HEK293 (cell line): ENCODE data around the gene GTPBP1.

ENCODE experiments used
- CTCF ChIA-PET: fragments of 350-600 bp; formaldehyde crosslinking; extraction: SDS; loops from one replicate; lab custom pipeline; 2021; ENCODE audit warnings: antibody characterized with exemption; lab: Yijun Ruan, JAX
- POLR2A ChIA-PET: fragments of 300-600 bp; formaldehyde crosslinking; extraction: SDS; loops from one replicate; lab custom pipeline; 2020; ENCODE audit warnings: antibody characterized with exemption, inconsistent platforms; lab: Yijun Ruan, JAX
- H3K27ac ChIP-seq: fragments of 200-500 bp; sonication (Bioruptor generic); 2 replicates; pipeline ENCODE4 v1.5.1; 2014; ENCODE audit warnings: low read depth, low read length, control low read depth, inconsistent platforms; ENCODE audit errors: extremely low read depth
- H3K36me3 ChIP-seq, 2 experiments: fragments of 200-500 bp in 1 of 2; sonication (Bioruptor generic) in 1 of 2; 1 replicate in 1 of 2; 2 replicates in 1 of 2; pipeline ENCODE4 v1.5.1; 2014 to 2017; ENCODE audit warnings: inconsistent platforms in 2 of 2, low read length in 2 of 2; ENCODE audit not compliant: control insufficient read depth in 2 of 2, insufficient read depth in 1 of 2
- H3K4me1 ChIP-seq: fragments of 200-500 bp; sonication (Bioruptor generic); 2 replicates; pipeline ENCODE4 v1.5.1; 2014; ENCODE audit warnings: mild to moderate bottlenecking, low read length, inconsistent platforms; ENCODE audit not compliant: control insufficient read depth, insufficient read depth
- H3K4me3 ChIP-seq: 2 replicates; pipeline ENCODE4 v1.5.1; 2011; ENCODE audit warnings: low read depth, mild to moderate bottlenecking, control low read depth, low read length, moderate library complexity
- H3K9me3 ChIP-seq: fragments of 200-500 bp; sonication (Bioruptor generic); 2 replicates; pipeline ENCODE4 v1.5.1; 2014; ENCODE audit warnings: low read depth, low read length, inconsistent platforms; ENCODE audit not compliant: control insufficient read depth, insufficient read depth
- KLF10 ChIP-seq: fragments of 450-650 bp; IDR thresholded peaks from 2 replicates; pipeline ENCODE4 v1.5.1; 2018; ENCODE audit warnings: missing biosample characterization, mild to moderate bottlenecking, missing genetic modification characterization
- MYNN ChIP-seq: fragments of 450-650 bp; formaldehyde crosslinking; IDR thresholded peaks from 2 replicates; pipeline ENCODE4 v1.5.1; 2016; ENCODE audit warnings: missing biosample characterization, missing genetic modification characterization, borderline replicate concordance
- ZBTB48 ChIP-seq: fragments of 450-650 bp; formaldehyde crosslinking; IDR thresholded peaks from 2 replicates; pipeline ENCODE4 v1.5.1; 2016; ENCODE audit warnings: missing biosample characterization, missing genetic modification characterization
- ZBTB8A ChIP-seq: fragments of 450-650 bp; formaldehyde crosslinking; IDR thresholded peaks from 2 replicates; pipeline ENCODE4 v1.5.1; 2016; ENCODE audit warnings: missing biosample characterization, missing genetic modification characterization
- ZNF112 ChIP-seq: fragments of 450-650 bp; formaldehyde crosslinking; IDR thresholded peaks from 2 replicates; pipeline ENCODE4 v1.5.0; 2017; ENCODE audit warnings: missing biosample characterization, missing genetic modification characterization
- ZNF146 ChIP-seq: fragments of 450-650 bp; formaldehyde crosslinking; IDR thresholded peaks from 2 replicates; pipeline ENCODE4 v1.5.1; 2016; ENCODE audit warnings: missing biosample characterization, missing genetic modification characterization
- ZNF341 ChIP-seq: fragments of 450-650 bp; formaldehyde crosslinking; IDR thresholded peaks from 2 replicates; pipeline ENCODE4; 2016; ENCODE audit warnings: low read depth, missing biosample characterization, missing genetic modification characterization
- ZNF37A ChIP-seq: fragments of 450-650 bp; IDR thresholded peaks from 2 replicates; pipeline ENCODE4 v1.5.1; 2018; ENCODE audit warnings: missing biosample characterization, missing genetic modification characterization
- ZNF521 ChIP-seq: fragments of 450-650 bp; formaldehyde crosslinking; IDR thresholded peaks from 2 replicates; pipeline ENCODE4 v1.5.1; 2017; ENCODE audit warnings: missing biosample characterization, mild to moderate bottlenecking, missing genetic modification characterization
- ZNF585B ChIP-seq: fragments of 450-650 bp; formaldehyde crosslinking; IDR thresholded peaks from 2 replicates; pipeline ENCODE4 v1.5.1; 2016; ENCODE audit warnings: missing biosample characterization, missing genetic modification characterization
- ZNF707 ChIP-seq: fragments of 450-650 bp; formaldehyde crosslinking; IDR thresholded peaks from 2 replicates; pipeline ENCODE4 v1.5.1; 2016; ENCODE audit warnings: missing biosample characterization, missing genetic modification characterization
- ZNF747 ChIP-seq: fragments of 450-650 bp; formaldehyde crosslinking; IDR thresholded peaks from 2 replicates; pipeline ENCODE4 v1.5.1; 2016; ENCODE audit warnings: missing biosample characterization, missing genetic modification characterization
- ZSCAN5A ChIP-seq: fragments of 450-650 bp; formaldehyde crosslinking; IDR thresholded peaks from 2 replicates; pipeline ENCODE4 v1.5.1; 2016; ENCODE audit warnings: missing biosample characterization, missing genetic modification characterization
- TF ChIP-seq, protein P1 (sequence below): fragments of 450-650 bp; formaldehyde crosslinking; conservative IDR thresholded peaks from 2 replicates; pipeline ENCODE4 v1.5.1; 2016; ENCODE audit warnings: low read depth, missing biosample characterization, missing genetic modification characterization
- TF ChIP-seq, protein P2 (sequence below): fragments of 450-650 bp; formaldehyde crosslinking; IDR thresholded peaks from 2 replicates; pipeline ENCODE4 v1.5.1; 2016; ENCODE audit warnings: missing biosample characterization, missing genetic modification characterization

GTPBP1 gene

DNA sequence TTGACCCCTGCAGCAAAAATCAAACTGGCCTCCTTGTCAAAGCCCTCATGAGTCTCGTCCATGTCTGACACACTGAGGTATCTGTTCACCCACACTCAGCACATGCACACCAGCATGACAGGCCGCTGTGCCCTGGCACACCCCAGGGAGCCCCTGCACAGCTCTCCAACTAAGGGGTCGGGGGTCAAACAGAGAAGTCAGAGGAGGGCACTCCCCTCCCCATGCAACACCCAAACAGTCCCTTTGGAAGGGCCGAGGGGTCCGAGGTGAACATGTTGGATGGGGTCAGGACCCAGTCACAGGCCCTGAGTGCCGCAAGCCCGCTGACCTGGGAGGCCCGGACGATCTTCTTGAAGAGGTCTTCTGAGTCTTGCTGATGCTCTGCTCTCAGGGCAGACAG, 35.4 kb downstream of the GTPBP1 start:
- POLR2A ChIA-PET, result interaction anchor here (0.9 to 1.5 kb wide), 2 partner anchors 13 to 36 kb away, joined by 5 to 6 read pairs; partner anchors contain the start of gene GTPBP1
- CTCF ChIA-PET, result interaction anchor here (0.7 to 1.6 kb wide), 3 partner anchors 9 to 23 kb away, joined by 5 to 6 read pairs (median 6); no protein-coding TSS in a partner anchor
- H3K4me1 ChIP-seq, result no peaks in the 10 kb centered on the region
- no peaks in the 10 kb centered on the region for H3K9me3 ChIP-seq
- no peak overlapping the region for H3K4me3 ChIP-seq
- H3K36me3 ChIP-seq, result peaks cover 64 to 100% of the 10 kb centered on the region in 2 experiments
- TF ChIP-seq ZBTB48 (tag by site-specific recombination), result 0 out of 2 replicates have a peak, but pooled peaks have one; percentile 16
- TF ChIP-seq ZSCAN5A (tag by site-specific recombination), result no peak
- TF ChIP-seq ZNF146, result no peak
- TF ChIP-seq ZNF37A, result no peak
- no peak overlapping the region for H3K27ac ChIP-seq

GRCh38 chr22:38741576-38741975, 35.8 kb downstream of the GTPBP1 start:
- H3K4me1 ChIP-seq, result no peaks in the 10 kb centered on the region
- H3K9me3 ChIP-seq, result no peaks in the 10 kb centered on the region
- H3K36me3 ChIP-seq, result peaks cover 67 to 100% of the 10 kb centered on the region in 2 experiments
- POLR2A ChIA-PET, result interaction anchor here (1.4 kb wide), 1 partner anchor 8 kb away, joined by 4 read pairs; no protein-coding TSS in a partner anchor
- TF ChIP-seq ZNF585B (tag by site-specific recombination), result no peak
- no peak overlapping the region for H3K4me3 ChIP-seq
- CTCF ChIA-PET, result interaction anchor here (0.7 to 1.6 kb wide), 4 partner anchors 9 to 25 kb away, joined by 3 to 6 read pairs (median 6); no protein-coding TSS in a partner anchor
- H3K27ac ChIP-seq, result no peak overlapping the region

GRCh38 chr22:38742176-38742942, 36.6 kb downstream of the GTPBP1 start:
- no peaks in the 10 kb centered on the region for H3K4me1 ChIP-seq
- TF ChIP-seq KLF10 (tag by site-specific recombination) (no peak), ZNF707 (no peak), MYNN (tag by site-specific recombination) (no peak), ZNF341 (tag by site-specific recombination) (no peak), ZNF747 (tag by site-specific recombination) (no peak), ZBTB8A (tag by site-specific recombination) (no peak), ZNF521 (tag by site-specific recombination) (no peak), ZNF112 (tag by site-specific recombination) (no peak)
- TF ChIP-seq, protein P1, sequence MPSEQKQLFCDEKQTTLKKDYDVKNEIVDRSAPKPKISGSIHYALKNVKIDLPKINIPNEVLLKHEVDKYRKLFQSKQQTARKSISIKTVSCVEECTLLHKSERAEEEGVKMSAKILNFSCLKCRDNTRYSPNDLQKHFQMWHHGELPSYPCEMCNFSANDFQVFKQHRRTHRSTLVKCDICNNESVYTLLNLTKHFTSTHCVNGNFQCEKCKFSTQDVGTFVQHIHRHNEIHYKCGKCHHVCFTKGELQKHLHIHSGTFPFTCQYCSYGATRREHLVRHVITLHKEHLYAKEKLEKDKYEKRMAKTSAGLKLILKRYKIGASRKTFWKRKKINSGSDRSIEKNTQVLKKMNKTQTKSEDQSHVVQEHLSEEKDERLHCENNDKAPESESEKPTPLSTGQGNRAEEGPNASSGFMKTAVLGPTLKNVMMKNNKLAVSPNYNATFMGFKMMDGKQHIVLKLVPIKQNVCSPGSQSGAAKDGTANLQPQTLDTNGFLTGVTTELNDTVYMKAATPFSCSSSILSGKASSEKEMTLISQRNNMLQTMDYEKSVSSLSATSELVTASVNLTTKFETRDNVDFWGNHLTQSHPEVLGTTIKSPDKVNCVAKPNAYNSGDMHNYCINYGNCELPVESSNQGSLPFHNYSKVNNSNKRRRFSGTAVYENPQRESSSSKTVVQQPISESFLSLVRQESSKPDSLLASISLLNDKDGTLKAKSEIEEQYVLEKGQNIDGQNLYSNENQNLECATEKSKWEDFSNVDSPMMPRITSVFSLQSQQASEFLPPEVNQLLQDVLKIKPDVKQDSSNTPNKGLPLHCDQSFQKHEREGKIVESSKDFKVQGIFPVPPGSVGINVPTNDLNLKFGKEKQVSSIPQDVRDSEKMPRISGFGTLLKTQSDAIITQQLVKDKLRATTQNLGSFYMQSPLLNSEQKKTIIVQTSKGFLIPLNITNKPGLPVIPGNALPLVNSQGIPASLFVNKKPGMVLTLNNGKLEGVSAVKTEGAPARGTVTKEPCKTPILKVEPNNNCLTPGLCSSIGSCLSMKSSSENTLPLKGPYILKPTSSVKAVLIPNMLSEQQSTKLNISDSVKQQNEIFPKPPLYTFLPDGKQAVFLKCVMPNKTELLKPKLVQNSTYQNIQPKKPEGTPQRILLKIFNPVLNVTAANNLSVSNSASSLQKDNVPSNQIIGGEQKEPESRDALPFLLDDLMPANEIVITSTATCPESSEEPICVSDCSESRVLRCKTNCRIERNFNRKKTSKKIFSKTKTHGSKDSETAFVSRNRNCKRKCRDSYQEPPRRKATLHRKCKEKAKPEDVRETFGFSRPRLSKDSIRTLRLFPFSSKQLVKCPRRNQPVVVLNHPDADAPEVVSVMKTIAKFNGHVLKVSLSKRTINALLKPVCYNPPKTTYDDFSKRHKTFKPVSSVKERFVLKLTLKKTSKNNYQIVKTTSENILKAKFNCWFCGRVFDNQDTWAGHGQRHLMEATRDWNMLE (tag by site-specific recombination), result no peak
- TF ChIP-seq, protein P2, sequence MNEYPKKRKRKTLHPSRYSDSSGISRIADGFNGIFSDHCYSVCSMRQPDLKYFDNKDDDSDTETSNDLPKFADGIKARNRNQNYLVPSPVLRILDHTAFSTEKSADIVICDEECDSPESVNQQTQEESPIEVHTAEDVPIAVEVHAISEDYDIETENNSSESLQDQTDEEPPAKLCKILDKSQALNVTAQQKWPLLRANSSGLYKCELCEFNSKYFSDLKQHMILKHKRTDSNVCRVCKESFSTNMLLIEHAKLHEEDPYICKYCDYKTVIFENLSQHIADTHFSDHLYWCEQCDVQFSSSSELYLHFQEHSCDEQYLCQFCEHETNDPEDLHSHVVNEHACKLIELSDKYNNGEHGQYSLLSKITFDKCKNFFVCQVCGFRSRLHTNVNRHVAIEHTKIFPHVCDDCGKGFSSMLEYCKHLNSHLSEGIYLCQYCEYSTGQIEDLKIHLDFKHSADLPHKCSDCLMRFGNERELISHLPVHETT (tag by site-specific recombination), result no peak
- peaks cover 66 to 100% of the 10 kb centered on the region in 2 experiments for H3K36me3 ChIP-seq
- ChIA-PET CTCF (interaction anchor here (0.6 to 1.5 kb wide), 5 partner anchors 9 to 127 kb away, joined by 3 to 6 read pairs (median 4); no protein-coding TSS in a partner anchor), POLR2A (interaction anchor here (1.2 to 1.6 kb wide), 4 partner anchors 8 to 37 kb away, joined by 3 to 4 read pairs (median 3); partner anchors contain the start of gene GTPBP1)
- no peak overlapping the region for H3K4me3 ChIP-seq
- H3K9me3 ChIP-seq, result no peaks in the 10 kb centered on the region
- H3K27ac ChIP-seq, result no peak overlapping the region
